SK-N-SH (cell line): ENCODE measurements around the gene FUNDC1.

Experiments
- CHD2 ChIP-seq: fragments of 150-350 bp; IDR thresholded peaks from 2 replicates; pipeline ENCODE4 v1.6.1; 2018; ENCODE audit warnings: low read length; ENCODE audit not compliant: partially characterized antibody
- EP300 ChIP-seq, 2 experiments: IDR thresholded peaks; 2 replicates each; pipeline versions ENCODE4 v1.4.0 to v1.6.1; 2012; ENCODE audit warnings: borderline replicate concordance in 1 of 2, low read depth in 1 of 2, low read length in 1 of 2
- FOXJ3 ChIP-seq: sonication (generic); formaldehyde crosslinking; IDR thresholded peaks from 2 replicates; pipeline ENCODE4 v1.5.1; 2020; ENCODE audit warnings: mild to moderate bottlenecking, missing genetic modification reagents
- POLR2AphosphoS5 ChIP-seq: IDR thresholded peaks from 2 replicates; pipeline ENCODE4 v1.6.1; 2012; ENCODE audit warnings: low read depth, low read length
- SIN3A ChIP-seq: IDR thresholded peaks from 2 replicates; pipeline ENCODE4 v1.6.1; 2012; ENCODE audit warnings: low read depth, mild to moderate bottlenecking, low read length, moderate library complexity, borderline replicate concordance
- USF1 ChIP-seq: IDR thresholded peaks from 2 replicates; pipeline ENCODE4 v1.4.0; 2012; ENCODE audit warnings: low read depth, borderline replicate concordance
- TF ChIP-seq, protein P1 (sequence below): fragments of 200-600 bp; sonication (generic); IDR thresholded peaks from 2 replicates; pipeline ENCODE4 v1.6.1; 2017; ENCODE audit warnings: antibody characterized with exemption, mild to moderate bottlenecking, moderate library complexity
- TF ChIP-seq, protein P2 (sequence below): fragments of 150-350 bp; IDR thresholded peaks from 2 replicates; pipeline ENCODE4 v1.6.1; 2017; ENCODE audit warnings: antibody characterized with exemption, low read length, low read depth, borderline replicate concordance
- TF ChIP-seq, protein P3 (sequence below): IDR thresholded peaks from 2 replicates; pipeline ENCODE4 v1.4.0; 2012; ENCODE audit warnings: low read depth
- TF ChIP-seq, protein P4 (sequence below): IDR thresholded peaks from 2 replicates; pipeline ENCODE4 v1.4.0; 2012; ENCODE audit warnings: low read depth, borderline replicate concordance

- TF ChIP-seq, protein P1, sequence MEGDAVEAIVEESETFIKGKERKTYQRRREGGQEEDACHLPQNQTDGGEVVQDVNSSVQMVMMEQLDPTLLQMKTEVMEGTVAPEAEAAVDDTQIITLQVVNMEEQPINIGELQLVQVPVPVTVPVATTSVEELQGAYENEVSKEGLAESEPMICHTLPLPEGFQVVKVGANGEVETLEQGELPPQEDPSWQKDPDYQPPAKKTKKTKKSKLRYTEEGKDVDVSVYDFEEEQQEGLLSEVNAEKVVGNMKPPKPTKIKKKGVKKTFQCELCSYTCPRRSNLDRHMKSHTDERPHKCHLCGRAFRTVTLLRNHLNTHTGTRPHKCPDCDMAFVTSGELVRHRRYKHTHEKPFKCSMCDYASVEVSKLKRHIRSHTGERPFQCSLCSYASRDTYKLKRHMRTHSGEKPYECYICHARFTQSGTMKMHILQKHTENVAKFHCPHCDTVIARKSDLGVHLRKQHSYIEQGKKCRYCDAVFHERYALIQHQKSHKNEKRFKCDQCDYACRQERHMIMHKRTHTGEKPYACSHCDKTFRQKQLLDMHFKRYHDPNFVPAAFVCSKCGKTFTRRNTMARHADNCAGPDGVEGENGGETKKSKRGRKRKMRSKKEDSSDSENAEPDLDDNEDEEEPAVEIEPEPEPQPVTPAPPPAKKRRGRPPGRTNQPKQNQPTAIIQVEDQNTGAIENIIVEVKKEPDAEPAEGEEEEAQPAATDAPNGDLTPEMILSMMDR: no peak
- no peak for TF ChIP-seq POLR2AphosphoS5
- TF ChIP-seq, protein P2, sequence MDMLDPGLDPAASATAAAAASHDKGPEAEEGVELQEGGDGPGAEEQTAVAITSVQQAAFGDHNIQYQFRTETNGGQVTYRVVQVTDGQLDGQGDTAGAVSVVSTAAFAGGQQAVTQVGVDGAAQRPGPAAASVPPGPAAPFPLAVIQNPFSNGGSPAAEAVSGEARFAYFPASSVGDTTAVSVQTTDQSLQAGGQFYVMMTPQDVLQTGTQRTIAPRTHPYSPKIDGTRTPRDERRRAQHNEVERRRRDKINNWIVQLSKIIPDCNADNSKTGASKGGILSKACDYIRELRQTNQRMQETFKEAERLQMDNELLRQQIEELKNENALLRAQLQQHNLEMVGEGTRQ: no peak
- TF ChIP-seq USF1: no peak
- TF ChIP-seq, protein P3, sequence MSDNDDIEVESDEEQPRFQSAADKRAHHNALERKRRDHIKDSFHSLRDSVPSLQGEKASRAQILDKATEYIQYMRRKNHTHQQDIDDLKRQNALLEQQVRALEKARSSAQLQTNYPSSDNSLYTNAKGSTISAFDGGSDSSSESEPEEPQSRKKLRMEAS: no peak
- TF ChIP-seq EP300 (IDR thresholded peaks at IDR 0.05; ENCODE audit: borderline replicate concordance in 1 of 2, low read depth in 1 of 2, low read length in 1 of 2): no peak
- no peak for TF ChIP-seq CHD2
- no peak for TF ChIP-seq SIN3A
- no peak for TF ChIP-seq FOXJ3 (CRISPR knock-in tag)
- TF ChIP-seq, protein P4, sequence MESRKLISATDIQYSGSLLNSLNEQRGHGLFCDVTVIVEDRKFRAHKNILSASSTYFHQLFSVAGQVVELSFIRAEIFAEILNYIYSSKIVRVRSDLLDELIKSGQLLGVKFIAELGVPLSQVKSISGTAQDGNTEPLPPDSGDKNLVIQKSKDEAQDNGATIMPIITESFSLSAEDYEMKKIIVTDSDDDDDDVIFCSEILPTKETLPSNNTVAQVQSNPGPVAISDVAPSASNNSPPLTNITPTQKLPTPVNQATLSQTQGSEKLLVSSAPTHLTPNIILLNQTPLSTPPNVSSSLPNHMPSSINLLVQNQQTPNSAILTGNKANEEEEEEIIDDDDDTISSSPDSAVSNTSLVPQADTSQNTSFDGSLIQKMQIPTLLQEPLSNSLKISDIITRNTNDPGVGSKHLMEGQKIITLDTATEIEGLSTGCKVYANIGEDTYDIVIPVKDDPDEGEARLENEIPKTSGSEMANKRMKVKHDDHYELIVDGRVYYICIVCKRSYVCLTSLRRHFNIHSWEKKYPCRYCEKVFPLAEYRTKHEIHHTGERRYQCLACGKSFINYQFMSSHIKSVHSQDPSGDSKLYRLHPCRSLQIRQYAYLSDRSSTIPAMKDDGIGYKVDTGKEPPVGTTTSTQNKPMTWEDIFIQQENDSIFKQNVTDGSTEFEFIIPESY: no peak
These were observed 7.9 kb upstream of the FUNDC1 start for GRCh38 chrX:44550563-44550962.
